ENCODE data around the gene ALG1. TPM values are rescaled to one million over a fixed set of nuclear protein-coding genes. Genes with fewer than 3 reads are reported as not detected.

ALG1 gene
- 28.2 to 37.7 TPM (median 37.2 TPM) in 5 replicates for total RNA-seq (2022; extraction: Qiagen RNA extraction; ENCODE audit: low read depth)

GRCh38 chr16:5071681-5072333 lies at the start of gene ALG1:
Gene ALG1 (plus strand): TSS chr16:5071843. CDS start chr16:5071850, 7 bp downstream.

GRCh38 chr16:5033256-5034166 lies 38.1 kb upstream of the ALG1 start, which contains the start of gene NAGPA:
Gene NAGPA (minus strand): TSS chr16:5033935. CDS start chr16:5033914, 21 bp downstream.

GRCh38 chr16:5065813-5066212 lies 5.8 kb upstream of the ALG1 start, which contains the start of gene C16orf89:
Gene C16orf89 (minus strand): TSS chr16:5065956. CDS start chr16:5065908, 48 bp downstream.

GRCh38 chr16:5097470-5098220 lies 26.0 kb downstream of the ALG1 start, which contains the start of gene EEF2KMT:
Gene EEF2KMT (minus strand): TSS chr16:5097795. CDS start chr16:5097739, 56 bp downstream.

Other genes starting within 250 kb of the ALG1 start
- gene GLYR1, start 224.6 kb upstream of the ALG1 start, total RNA-seq (2022; extraction: Qiagen RNA extraction; ENCODE audit: low read depth): 40.4 to 43.5 TPM (median 41.0 TPM) in 5 replicates
- gene UBN1, start 224.4 kb upstream of the ALG1 start, total RNA-seq (2022; extraction: Qiagen RNA extraction; ENCODE audit: low read depth): 21.5 to 30.9 TPM (median 27.2 TPM) in 5 replicates
- 2.6 to 4.8 TPM (median 4.1 TPM) in 5 replicates for gene PPL, start 134.7 kb upstream of the ALG1 start, total RNA-seq (2022; extraction: Qiagen RNA extraction; ENCODE audit: low read depth)
- gene SEC14L5, start 113.5 kb upstream of the ALG1 start, total RNA-seq (2022; extraction: Qiagen RNA extraction; ENCODE audit: low read depth): 0.05 to 0.11 TPM (median 0.11 TPM) in 3 of 5 replicates, not detected in the others
- 12.4 to 19.2 TPM (median 18.4 TPM) in 5 replicates for gene NAGPA, start 37.9 kb upstream of the ALG1 start, total RNA-seq (2022; extraction: Qiagen RNA extraction; ENCODE audit: low read depth)
- not detected in 5 replicates for gene C16orf89, start 5.9 kb upstream of the ALG1 start, total RNA-seq (2022; extraction: Qiagen RNA extraction; ENCODE audit: low read depth)
- gene EEF2KMT, start 26.0 kb downstream of the ALG1 start, total RNA-seq (2022; extraction: Qiagen RNA extraction; ENCODE audit: low read depth): 21.9 to 27.8 TPM (median 27.2 TPM) in 5 replicates

Data from A549 treated with ZK216348 at 1 μM for 4 hours (cell line).